GM19452 (cell line): ENCODE measurements around the gene NFATC2.
"Not testable (repeated sequence)": the region's sequence is repeated elsewhere in the genome, so short reads cannot be mapped to it uniquely, and the experiment has no call there.

ENCODE experiments used
- ATAC-seq: cut with Tn5 transposase; IDR thresholded peaks from one replicate; pipeline ENCODE4 v1.9.1; 2021; ENCODE audit not compliant: unreplicated experiment

NFATC2 gene

DNA sequence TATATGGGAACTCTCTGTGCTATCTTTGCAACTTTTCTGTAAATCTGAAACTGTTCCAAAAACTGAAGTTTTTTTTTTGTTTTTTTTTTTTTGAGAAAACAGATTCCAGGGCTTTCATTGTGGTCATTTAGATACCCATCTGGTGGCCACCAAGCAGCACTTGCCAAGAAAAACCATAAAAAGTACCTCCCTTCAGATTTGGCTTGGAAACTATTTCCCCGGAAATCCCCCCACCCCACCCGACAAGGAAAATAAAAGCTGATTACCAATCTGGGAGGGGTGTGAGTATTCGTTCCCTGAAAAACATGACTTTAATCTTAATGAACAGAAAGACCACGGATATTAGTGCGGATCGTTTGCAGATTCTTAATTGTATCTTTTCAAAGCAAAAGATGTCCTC is 1.9 kb downstream of the NFATC2 start:
- ATAC-seq, result no peak

DNA sequence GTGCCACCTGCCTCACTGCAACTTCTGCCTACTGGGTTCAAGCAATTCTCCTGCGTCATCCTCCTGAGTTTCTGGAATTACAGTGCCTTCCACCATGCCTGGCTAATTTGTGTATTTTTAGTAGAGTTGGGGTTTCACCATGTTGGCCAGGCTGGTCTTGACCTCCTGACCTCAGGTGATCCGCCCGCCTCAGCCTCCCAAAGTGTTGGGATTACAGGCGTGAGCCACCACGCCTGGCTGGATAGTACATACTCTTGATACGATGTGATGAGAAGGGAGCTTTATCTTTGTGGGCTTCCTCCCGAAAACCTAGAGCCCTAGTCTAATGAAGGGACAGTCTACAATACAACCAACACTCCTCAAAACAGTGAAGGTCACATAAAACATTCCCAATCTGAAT is 2.4 kb downstream of the NFATC2 start:
- not testable (repeated sequence) for ATAC-seq

GRCh38 chr20:51536116-51537069 is 6.1 kb downstream of the NFATC2 start:
- no peak for ATAC-seq

DNA sequence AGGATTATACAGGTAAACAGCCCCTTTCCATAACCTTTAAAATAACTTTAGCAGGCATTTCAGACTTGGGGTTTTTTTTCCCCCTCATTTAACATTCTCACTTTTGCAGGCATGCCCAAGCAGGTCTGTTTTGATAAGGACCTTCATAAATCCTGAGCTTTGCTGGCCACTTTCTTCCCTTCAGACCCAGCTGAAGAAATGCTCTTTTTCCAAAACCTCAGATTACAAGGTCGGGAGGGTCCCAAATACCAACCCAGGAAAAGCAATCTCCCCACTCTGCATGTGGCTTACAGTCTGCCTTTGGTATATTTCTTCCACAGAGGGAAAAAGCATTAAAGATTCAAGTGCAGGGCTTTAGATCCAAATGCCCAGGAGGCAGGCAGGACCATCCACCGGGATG is 6.8 kb downstream of the NFATC2 start:
- no peak for ATAC-seq

DNA sequence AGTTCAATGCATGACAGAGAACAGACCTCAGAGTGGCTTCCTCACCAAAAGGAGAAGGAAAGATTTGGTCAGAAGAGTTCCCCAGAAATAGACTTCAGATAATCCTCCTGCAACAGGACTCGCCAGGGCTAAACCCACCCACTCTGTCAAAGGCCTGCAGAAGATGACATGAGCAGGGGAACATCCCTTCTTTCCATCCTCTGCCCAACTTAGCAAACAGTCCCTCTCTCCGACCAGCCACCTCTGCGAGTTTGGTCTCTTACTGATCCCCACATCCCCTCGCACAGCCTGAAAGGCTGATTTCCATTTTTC is 7.5 kb downstream of the NFATC2 start:
- ATAC-seq, result no peak

DNA sequence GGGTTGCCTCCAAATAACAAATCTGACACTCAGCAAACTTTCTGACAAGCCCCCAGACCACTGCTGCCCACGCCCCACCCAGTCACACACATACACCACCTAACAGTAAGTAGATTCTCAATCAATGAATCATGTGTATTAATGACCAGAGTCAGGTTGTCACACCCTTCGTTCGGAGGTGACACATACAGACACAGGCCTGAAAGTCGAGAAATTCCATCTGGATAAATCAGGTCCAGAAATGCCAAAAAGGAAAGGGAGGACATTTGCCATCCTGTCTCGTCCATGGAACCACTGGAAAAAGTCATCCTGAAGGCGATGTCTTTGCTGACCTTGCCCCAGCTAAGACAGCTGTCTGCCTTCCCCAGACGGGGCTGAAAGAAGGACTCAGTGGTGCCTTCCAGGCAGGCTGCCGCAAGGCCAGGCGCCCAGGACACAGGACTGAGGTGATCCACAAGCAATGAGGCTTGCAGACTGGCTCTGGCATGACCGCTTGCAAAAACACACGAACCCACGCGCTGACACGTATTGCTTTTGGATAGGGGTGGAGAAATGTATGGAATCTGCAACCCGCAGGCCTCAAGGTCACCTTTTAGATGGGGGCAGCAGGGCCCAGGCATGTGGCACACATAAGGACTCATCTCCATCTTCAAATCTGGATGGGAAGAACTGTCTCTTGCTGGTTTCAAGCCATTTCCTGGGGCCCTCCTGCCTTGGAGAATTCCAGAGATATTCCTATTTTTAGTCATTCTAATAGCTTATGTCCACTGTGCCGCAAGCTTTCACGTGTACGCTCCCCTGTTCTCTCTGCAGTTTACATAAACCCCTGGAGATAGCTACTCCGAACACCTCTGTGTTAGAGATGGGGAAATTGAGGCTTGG is 9.0 kb downstream of the NFATC2 start:
- ATAC-seq, result no peak

- ATAC-seq, result no peak
Measured at GRCh38 chr20:51532577-51533191, 9.8 kb downstream of the NFATC2 start.

DNA sequence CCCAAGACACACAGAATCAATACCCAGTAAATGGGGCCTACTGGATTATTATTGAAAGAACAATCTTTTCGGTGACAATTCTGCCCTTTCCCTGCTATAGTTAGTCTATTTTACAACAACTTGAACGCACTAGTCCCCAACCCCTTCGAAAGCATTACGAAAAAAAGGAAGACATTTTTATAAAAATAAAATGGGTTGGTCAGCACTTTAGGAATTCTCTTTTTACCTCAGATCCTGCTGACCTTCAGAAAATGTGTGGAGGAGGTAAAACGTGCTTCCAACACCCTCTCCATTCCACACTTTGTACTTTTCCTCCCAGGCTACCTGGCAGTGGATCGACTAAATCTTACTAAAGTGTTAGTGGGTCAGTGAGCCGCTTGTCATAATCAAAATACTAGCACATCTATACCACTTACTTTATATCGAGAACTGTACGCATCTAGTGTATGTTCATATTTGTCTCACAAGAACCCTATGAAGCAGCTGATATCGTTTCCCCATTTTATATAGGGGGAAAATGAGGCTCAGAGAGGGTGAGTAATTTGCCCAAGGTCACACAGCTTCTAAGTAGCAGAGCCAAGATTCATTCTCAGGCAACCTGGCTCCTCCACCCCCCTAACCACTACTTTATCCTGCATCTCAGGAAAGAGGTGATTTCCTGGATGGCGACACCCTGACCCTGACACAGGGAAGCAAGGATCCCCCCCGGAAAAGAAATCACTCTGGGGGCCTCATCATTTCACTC is 10.6 kb downstream of the NFATC2 start:
- ATAC-seq, result no peak

DNA sequence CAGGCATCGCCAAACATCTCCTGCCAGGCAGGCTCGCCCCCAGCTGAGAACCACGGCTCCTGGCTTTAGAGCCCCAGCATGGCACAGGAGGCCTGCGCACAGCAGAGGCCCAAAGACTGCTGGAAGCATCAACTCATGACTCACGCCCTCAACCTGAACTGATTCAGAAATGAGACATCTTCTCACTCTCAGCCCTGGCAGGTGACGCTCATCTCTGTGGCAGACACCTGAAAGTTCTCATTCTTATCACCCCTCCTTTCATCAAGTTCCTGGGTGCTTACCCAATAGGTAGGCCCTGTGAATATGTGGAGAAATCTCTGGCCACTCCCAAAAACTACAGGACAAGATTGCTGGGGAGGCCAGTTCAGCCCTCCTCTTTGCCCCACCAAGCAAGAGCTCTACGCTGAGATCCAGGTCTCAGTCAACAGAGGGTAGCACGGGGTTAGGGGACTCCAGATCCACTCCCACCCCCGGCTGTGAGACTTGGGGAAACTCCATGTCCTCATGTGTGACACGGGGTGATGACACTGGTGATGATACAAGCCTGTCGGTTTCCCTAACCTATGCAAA is 11.3 kb downstream of the NFATC2 start:
- ATAC-seq, result peak; percentile 69

DNA sequence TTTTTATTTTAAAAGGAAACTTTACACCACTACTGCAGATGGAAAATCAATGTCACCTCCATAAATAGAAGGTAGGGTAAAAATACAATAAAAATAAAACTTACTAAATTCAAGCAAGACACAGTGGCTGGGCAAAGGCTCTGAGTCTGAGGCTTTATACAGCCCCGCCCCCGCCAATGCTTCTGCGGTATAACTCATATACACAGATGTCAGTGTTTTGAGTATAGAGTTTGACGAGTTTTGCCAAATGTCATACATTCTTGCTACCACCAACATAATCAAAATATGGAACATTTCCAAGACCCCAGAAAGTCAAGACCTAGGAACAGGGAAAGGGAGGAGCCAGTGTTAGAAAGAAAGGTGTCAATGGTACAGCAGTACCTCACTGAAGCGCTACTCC is 12.8 kb downstream of the NFATC2 start:
- ATAC-seq, result no peak

GRCh38 chr20:51529081-51529681 is 13.3 kb downstream of the NFATC2 start:
- no peak for ATAC-seq

DNA sequence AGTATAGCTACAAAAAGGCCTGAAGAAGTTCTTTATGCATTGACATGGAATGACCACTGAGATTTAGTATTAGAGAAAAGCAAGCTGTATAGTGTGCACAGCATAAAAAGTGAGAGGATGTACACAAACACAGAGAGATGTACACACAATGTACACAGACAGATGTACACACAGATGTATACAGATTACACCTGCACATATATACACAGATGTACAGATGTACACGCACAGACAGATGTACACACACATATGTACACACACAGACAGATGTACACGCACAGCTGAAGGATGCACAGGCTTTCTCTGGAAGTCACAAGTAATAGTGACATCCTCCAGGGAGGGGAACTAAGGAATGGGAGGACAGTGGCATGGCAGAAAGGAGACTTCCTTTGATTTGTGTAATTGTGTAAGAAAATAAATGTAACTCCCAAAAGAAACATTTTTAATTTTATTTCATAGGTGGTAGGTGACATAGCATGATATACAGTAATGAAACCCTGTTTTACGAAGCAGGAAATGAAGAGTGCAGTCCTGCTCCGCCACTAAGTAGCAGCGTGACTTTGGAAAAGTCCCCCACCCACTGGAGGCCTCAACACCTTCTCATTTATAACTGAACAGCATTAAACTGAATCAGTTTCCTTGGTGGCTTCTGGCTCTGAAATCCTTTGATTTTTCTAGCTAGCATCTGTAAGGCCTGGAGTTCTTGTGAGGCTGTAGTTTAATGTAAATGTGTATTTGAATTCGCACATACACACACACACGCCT is 14.1 kb downstream of the NFATC2 start:
- ATAC-seq, result no peak

GRCh38 chr20:51526754-51527153 is 15.8 kb downstream of the NFATC2 start:
- ATAC-seq, result no peak

- ATAC-seq, result no peak
Measured at GRCh38 chr20:51526106-51526470, 16.4 kb downstream of the NFATC2 start.

DNA sequence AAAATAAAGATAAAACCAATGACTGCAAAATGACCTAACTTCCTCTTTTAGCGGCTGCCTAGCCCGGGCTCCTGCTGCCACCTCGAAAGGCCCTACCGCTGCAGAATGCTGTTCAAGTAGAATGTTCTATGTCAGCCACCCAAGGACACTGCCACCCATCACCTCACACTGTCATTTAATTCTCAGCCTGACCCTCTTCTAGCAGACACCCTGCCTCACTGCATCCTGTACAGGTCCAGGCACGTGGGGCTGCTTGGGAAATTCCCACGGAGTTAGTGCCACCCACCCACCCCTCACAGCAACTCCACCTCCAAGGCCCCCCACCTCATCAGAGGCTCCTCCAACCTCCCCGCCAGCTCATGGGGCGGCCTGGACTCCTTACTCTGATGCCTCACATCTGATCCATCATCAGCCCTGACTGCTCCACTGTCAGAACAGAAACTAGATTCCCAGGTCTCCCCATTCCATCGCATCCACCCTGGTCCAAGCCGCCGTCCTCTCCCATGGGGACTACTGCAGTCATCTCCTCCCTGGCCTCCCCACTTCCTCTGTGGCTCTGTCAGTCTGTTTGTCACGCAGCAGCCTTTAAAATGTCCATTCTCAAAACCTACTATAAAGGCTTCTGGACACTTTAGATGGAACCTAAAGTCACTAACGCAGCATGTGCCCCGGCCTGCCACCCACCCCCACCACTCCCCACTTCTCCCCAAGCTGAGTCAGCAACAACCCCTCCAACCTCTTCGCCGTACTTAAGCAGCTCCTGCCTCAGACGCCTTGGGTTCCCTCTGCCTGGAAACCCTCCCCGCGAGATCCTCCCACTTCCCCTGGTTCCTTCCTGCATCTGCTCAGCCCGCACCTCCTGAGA is 17.0 kb downstream of the NFATC2 start:
- no peak for ATAC-seq

GRCh38 chr20:51523276-51524013 is 19.1 kb downstream of the NFATC2 start:
- no peak for ATAC-seq

GRCh38 chr20:51522207-51522606 is 20.3 kb downstream of the NFATC2 start:
- ATAC-seq, result no peak

- ATAC-seq, result no peak
Measured at GRCh38 chr20:51517839-51518238, 24.7 kb downstream of the NFATC2 start.
